Measurements from ENCODE around the gene CEP170B. TPM values are rescaled to one million over a fixed set of nuclear protein-coding genes. Genes with fewer than 3 reads are reported as not detected.
A peak's percentile ranks its signal among the peaks of the same experiment; 100 is the strongest.

CEP170B gene
- 10 to 100 TPM; 29.1 to 81.2 TPM for total RNA-seq

GRCh38 chr14:104865081-104865630 is at the start of gene CEP170B:
Gene CEP170B, plus strand, starts transcription at chr14:104865268. Its CDS starts 3,183 bp downstream, at chr14:104868451.
- Histone ChIP-seq H3K27me3 (replicated peaks; ENCODE audit: insufficient read depth) (no peaks in the 10 kb centered on the region), H3K4me3 (peak within 1 kb of the TSS; percentile 69 to 85), H3K36me3 (no peaks in the 10 kb centered on the region), H3K4me1 (replicated peaks) (peaks cover 10% of the 10 kb centered on the region), H3K27ac (peak within 1 kb of the TSS; percentile 72 to 86), H3K9me3 (no peaks in the 10 kb centered on the region)
- intact Hi-C loops (cut with DNase I) = no loop called here
- under 1% methylated on average over 63 of the region's 88 CpGs for WGBS
- TF ChIP-seq, protein P1, sequence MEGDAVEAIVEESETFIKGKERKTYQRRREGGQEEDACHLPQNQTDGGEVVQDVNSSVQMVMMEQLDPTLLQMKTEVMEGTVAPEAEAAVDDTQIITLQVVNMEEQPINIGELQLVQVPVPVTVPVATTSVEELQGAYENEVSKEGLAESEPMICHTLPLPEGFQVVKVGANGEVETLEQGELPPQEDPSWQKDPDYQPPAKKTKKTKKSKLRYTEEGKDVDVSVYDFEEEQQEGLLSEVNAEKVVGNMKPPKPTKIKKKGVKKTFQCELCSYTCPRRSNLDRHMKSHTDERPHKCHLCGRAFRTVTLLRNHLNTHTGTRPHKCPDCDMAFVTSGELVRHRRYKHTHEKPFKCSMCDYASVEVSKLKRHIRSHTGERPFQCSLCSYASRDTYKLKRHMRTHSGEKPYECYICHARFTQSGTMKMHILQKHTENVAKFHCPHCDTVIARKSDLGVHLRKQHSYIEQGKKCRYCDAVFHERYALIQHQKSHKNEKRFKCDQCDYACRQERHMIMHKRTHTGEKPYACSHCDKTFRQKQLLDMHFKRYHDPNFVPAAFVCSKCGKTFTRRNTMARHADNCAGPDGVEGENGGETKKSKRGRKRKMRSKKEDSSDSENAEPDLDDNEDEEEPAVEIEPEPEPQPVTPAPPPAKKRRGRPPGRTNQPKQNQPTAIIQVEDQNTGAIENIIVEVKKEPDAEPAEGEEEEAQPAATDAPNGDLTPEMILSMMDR (IDR thresholded peaks at IDR 0.05) = no peak
- TF ChIP-seq POLR2A (IDR thresholded peaks at IDR 0.05) (no peak), POLR2AphosphoS5 (IDR thresholded peaks at IDR 0.05) (no peak)
- peak; percentile 39 for DNase-seq (ENCODE audit: low spot score)

DNA sequence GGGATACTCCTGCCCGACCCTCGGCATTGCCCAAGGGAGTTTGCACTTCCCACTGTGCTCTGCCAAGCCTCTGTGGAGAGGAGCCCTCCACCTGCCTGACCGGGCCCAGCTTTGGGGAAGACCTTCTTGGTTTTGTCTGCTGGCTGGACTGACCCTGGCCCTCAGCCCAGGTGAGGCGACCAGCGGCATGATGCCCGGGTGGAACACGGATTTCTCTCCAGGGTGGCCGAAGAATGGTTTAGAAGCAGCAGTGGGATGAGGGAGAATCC is 48.5 kb upstream of the CEP170B start:
- peak overlapping the region; percentile 61 to 79 for H3K4me3 ChIP-seq
- intact Hi-C loops (cut with DNase I) = no loop called here
- no peak for DNase-seq (ENCODE audit: low spot score)
- H3K9me3 ChIP-seq = no peaks in the 10 kb centered on the region
- no peaks in the 10 kb centered on the region for H3K27me3 ChIP-seq (replicated peaks; ENCODE audit: insufficient read depth)
- H3K36me3 ChIP-seq = no peaks in the 10 kb centered on the region
- peak overlapping the region; percentile 88 to 94 for H3K27ac ChIP-seq
- peaks cover 5% of the 10 kb centered on the region for H3K4me1 ChIP-seq (replicated peaks)
- TF ChIP-seq, protein P1 (IDR thresholded peaks at IDR 0.05) = no peak
- no peak for TF ChIP-seq POLR2AphosphoS5 (IDR thresholded peaks at IDR 0.05)
- no peak for TF ChIP-seq POLR2A (IDR thresholded peaks at IDR 0.05)
- 0% methylated on average over 8 of the region's 8 CpGs for WGBS

DNA sequence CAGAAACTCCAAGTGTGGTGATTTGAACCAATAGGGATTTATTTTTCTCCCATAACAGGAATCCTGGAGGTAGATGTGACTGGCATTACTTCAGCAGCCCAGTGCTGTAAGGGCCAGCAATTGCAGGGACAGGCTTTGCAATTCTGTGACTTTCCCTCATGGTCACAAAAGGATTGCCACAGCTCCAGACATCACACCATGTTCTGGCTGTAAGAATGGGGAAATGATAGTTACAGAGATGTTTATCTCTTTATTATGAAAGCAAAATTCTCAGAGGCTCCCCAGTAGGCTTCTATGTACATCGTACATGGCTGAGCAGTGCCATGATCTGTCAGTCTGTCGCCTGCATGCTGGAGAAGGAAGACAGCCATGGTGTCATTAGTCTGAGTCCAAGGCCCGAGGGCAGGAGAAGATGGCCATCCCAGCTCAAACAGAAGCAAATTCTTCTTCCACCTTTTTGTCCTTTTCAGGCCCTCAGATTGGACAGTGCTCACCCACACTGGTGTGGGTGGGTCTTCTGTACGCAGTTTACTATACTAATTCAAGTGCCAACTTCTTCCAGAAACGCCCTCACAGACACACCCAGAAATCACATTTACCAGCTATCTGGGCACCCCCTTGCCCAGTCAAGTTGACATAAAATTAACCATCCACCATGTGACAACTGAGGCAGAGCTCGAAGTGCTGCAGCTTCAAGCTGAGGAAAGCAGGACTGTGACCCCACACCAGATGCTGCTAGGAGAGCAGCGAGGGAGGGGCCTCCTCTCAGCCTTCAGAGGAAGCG is 46.9 kb upstream of the CEP170B start:
- Histone ChIP-seq H3K9me3 (no peaks in the 10 kb centered on the region), H3K27ac (no peak overlapping the region), H3K27me3 (replicated peaks; ENCODE audit: insufficient read depth) (no peaks in the 10 kb centered on the region), H3K4me1 (replicated peaks) (peaks cover 5% of the 10 kb centered on the region), H3K36me3 (no peaks in the 10 kb centered on the region), H3K4me3 (no peak overlapping the region)
- no peak for DNase-seq (ENCODE audit: low spot score)
- TF ChIP-seq POLR2A (IDR thresholded peaks at IDR 0.05) = no peak
- TF ChIP-seq, protein P1 (IDR thresholded peaks at IDR 0.05) = no peak
- no peak for TF ChIP-seq POLR2AphosphoS5 (IDR thresholded peaks at IDR 0.05)
- 96% methylated on average over 8 of the region's 8 CpGs for WGBS
- intact Hi-C loops (cut with DNase I) = no loop called here

GRCh38 chr14:104818714-104819161 is 46.3 kb upstream of the CEP170B start:
- Histone ChIP-seq H3K9me3 (no peaks in the 10 kb centered on the region), H3K27ac (no peak overlapping the region), H3K27me3 (replicated peaks; ENCODE audit: insufficient read depth) (no peaks in the 10 kb centered on the region), H3K4me3 (no peak overlapping the region), H3K4me1 (replicated peaks) (peaks cover 5% of the 10 kb centered on the region), H3K36me3 (no peaks in the 10 kb centered on the region)
- DNase-seq (ENCODE audit: low spot score) = no peak
- TF ChIP-seq, protein P1 (IDR thresholded peaks at IDR 0.05) = no peak
- no peak for TF ChIP-seq POLR2AphosphoS5 (IDR thresholded peaks at IDR 0.05)
- TF ChIP-seq POLR2A (IDR thresholded peaks at IDR 0.05) = no peak
- 87% methylated on average over 9 of the region's 9 CpGs for WGBS
- intact Hi-C loops (cut with DNase I) = no loop called here

DNA sequence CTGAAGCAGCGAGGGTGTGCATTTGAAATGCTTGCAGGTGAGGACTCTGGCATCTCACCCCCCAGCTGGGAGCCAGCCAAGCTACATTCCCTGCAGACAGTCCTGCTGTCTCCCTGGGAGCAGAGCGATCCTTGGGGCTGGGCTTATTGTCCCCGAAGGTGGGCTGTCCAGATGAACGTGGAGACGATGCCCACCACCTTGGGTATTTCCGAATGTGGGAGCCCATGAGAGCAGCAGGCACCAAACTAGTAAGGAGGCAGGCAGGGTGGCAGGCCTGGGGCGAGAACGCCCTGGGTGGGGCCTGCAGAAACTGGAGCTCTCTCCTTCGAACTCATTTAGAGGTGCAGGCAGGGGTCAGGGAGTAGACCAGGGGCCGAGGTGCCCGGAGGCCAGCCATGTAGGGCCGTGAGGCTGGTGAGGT is 45.7 kb upstream of the CEP170B start:
- intact Hi-C loops (cut with DNase I) = no loop called here
- no peak for DNase-seq (ENCODE audit: low spot score)
- no peaks in the 10 kb centered on the region for H3K27me3 ChIP-seq (replicated peaks; ENCODE audit: insufficient read depth)
- H3K36me3 ChIP-seq = no peaks in the 10 kb centered on the region
- H3K4me3 ChIP-seq = no peak overlapping the region
- no peak overlapping the region for H3K27ac ChIP-seq
- no peaks in the 10 kb centered on the region for H3K9me3 ChIP-seq
- 81% methylated on average over 12 of the region's 12 CpGs for WGBS
- no peak for TF ChIP-seq POLR2AphosphoS5 (IDR thresholded peaks at IDR 0.05)
- TF ChIP-seq POLR2A (IDR thresholded peaks at IDR 0.05) = no peak
- TF ChIP-seq, protein P1 (IDR thresholded peaks at IDR 0.05) = no peak
- peaks cover 5% of the 10 kb centered on the region for H3K4me1 ChIP-seq (replicated peaks)

All from prostate gland (tissue), 2 donors.